Renal pelvis (tissue), 4 donors: ENCODE measurements around the gene VEPH1. TPM values are rescaled to one million over a fixed set of nuclear protein-coding genes. Genes with fewer than 3 reads are reported as not detected.

Experiments
- DNase-seq: peaks from one replicate; pipeline ENCODE4 v3.0.0-alpha.2; 2013
- polyA plus RNA-seq, 3 donors: library from polyadenylated mRNA; unstranded; fragments of 120-200 nt; gene quantifications; one replicate each; pipeline ENCODE4 v1.2.1, GENCODE V29; 2013; ENCODE audit not compliant: insufficient read length in 3 of 3

Gene VEPH1
- polyA plus RNA-seq, 3 donors = 46.2 to 58.5 (median 48.9) TPM

DNA sequence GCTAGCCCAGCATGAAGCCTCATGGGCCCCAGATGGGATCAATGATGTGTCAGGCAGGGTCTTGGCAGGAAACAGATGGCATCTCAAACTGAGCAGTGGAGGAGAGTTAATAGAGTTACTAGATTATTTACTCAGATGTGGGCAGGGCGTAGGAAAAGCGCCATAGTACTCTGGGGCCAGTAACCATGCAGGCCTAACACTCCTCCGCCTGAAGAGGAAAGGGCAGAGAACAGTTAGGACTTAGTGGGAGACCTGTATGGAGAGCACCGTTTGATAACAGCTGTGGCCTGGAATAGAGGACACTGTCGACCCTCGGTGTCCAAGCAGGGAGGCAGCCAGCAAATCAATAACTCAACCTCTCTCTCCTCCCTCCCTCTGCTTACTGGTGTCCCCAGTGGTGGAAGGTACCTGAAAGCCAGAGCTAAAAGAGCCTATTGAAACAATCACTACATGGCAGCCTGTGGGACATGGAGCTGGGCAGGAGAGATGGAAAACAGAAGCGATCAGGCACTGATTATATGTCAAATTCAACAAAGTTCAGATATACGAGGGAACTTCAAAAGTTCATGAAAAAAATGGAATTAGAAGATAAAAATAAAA lies 231.8 kb downstream of the VEPH1 start:
- DNase-seq = no peak

DNA sequence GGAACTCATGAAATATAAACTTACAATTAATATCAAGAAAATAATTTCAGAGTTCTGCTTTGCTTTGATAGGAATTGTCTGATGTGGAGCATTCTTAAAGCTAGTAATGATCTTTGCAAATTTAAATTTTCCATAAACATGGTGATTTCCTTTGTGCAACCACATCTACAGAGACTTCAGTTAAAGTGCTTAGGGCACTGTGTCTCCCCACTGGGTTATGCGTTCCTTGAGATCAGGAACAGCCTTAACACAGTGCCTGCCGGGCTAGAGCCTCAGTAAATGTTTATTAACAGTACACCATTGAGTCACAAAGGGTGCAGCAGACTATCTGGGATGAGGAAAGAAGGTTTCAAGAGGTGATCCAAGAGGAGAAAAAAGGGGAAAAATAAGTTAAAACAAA lies 235.2 kb downstream of the VEPH1 start:
- no peak for DNase-seq

DNA sequence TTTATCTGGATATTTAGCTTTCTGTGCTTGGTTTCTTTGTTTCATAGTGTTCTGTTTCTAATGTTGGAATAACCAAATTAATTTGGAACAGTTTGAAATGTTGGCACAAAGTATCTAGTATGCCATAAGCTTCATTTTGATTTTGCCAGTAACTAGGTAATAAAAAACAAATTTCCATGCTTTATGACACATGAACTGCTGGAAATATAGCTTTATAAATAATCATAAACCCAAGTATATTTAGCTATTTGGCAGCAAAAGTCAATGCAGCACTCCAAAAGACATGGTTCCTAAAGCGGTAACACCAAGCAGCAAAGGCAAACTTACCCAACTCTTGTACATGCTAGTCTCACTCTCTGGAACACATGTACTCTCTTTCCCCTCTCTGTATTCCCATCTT lies 237.3 kb downstream of the VEPH1 start:
- no peak for DNase-seq

DNA sequence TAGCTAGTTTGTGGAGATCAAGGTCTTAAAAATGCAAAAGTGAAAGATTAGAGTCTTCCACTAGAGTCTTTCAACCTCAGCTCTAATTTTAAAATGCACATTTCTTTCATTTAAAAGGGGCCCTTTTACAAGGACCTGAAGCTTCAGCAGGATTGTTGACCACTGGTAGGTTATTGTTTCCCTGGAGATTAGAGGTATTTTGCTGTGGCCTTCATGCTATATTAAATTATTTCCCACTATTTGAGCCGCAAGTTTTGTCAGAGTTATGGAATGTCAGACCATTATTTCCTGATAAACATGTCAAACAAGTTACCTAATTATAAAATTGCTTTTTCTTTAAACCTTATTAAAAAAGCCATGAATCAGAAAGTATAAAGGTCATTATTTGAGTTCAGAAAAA lies 240.2 kb downstream of the VEPH1 start:
- peak; percentile 15 for DNase-seq

DNA sequence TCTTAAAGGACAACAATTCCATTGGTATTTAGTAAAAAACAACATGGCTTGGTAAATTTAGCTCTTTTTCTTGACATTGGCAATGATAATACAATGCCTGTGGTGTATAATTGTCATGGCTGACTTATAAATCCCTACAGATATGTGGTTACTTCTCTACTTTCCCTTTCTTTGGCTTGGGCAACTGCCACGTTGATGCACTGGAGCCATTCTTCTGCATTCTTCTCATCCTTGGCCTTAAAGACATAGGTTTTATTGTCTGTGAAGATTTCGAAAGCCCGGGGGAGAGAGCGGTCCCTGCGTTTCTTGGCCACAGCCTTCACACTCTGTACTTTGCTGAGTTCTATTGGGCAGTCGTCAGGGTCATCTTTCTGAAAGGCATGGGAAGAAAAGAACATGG lies 242.2 kb downstream of the VEPH1 start:
- no peak for DNase-seq

DNA sequence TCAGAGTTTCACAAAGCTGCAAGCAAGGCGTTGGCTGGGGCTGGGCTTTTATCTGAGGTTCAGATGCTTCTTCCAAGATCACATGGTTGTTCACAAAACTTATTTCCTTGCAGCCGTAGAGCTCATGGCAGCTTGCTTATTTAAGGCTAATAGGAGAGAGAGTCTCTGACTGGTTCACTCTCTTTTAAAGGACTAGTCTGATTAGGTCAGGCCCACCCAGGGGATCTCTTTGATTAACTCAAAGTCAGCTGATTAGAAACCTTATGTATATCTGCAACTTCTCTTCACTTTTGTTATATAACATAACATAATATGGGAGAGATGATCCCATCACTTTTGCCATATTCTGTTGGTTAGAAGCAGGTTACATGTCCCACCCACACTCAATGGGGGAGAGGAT lies 243.4 kb downstream of the VEPH1 start:
- DNase-seq = no peak

DNA sequence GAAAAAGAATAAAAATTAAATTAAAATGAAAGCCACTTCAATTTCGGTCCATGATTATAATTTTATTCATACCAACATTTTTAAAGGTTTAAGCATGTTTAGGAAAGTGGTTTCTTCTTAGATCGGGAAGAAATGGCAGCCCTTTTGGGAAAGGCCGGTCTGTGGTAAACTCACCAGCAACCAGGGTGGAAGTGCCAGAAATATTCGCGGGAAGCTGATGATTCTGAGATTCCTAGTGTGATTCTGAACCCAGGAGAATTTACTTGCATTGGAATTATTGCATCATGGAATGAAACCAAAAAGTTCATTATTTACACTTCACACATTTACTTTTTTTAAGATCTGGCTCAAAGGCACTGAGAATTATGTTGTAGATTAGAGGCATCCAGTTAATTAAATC lies 246.1 kb downstream of the VEPH1 start:
- no peak for DNase-seq

DNA sequence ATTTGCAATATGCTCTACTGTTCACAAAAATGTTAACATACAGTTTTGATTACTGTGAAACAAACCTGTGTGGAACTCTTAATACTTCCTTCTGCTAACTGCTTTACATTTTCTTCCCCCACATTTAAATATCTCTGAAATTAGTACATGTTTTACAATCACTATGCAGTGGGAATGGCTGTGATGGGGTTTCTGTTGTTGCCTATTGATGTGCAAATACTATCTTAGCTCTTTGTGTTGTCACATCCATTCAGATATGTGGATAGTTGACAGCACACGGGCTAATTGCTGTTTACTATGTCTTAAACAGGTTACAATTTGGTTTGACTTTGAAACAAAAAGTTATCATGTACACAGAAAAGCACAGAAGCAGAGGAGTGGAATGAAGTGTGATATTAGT lies 247.4 kb downstream of the VEPH1 start:
- no peak for DNase-seq

DNA sequence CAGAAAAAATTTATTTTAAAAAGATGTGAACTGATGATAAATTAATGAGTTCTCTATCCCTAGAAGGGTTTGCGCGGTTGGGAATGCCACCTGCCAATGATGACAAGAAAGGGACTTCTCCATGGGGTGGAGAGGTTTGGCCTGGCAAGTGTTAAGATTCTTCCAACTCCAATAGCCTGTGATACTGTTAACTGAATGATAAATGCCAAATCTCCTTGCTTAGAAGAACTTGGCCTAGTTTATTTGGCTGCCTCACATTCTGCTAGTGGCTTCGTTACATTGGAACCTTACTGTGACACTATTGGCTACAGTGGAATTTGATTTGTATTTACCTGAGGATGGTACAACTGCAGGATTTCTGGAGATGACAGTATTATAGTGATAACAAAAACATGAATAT lies 251.5 kb downstream of the VEPH1 start:
- DNase-seq = no peak

DNA sequence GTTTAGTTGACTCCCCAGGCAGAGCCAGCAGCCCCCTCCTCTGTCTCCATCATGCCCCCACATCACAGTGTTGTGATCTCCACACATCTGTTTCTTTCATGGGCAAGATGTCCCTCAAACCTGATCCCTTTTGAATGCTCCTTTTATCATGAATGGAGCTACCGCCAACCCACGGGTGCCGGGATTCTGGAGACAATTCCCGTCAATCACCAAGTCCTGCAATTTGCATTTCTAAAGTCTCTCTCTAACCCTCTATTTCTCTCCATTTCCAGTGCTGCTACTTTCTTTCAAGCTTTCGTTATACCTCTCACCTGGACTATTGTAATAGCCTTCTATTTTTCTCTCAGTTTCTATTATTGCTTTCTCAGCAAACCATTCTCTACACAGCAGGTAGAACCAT lies 253.6 kb downstream of the VEPH1 start:
- DNase-seq = no peak

DNA sequence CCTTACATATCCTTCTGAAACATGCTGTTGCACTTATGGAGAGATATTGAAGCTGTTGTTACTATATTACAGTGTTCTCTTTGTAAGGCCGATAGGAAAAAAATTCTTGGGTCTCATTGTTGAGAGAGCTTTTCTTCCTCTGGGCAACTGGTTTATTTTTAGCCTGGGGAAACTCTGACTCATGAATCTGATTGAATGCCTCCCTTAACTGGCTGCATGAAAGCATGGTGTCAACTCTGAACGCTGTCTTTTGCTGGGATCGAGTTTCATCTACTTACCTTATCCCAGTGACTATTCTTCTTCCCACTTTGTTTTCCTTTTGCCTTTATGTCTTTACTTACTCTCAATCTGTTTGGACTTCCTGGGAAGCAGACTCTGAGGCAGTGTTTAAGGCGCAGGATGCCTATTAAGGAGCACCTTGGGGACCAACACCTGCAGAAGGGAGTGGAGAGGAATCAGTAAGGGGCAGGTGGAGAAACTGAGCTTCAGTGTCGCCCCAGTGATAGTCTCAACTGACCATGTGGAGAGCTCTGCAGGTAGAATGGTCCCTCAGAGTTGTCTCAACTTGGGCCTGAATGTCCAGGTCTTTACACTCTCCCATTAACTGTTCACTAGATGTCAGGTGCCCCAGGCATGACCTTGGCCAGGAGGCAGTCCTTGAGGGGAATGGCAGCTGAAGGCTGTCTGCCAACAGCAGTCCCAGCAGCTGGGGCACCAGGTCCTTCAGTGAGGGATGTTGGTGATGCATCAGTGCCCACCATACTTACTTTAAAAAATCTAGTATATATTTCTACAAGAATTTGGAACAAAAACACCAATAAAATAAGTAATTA lies 254.4 kb downstream of the VEPH1 start:
- peak; percentile 7 for DNase-seq

DNA sequence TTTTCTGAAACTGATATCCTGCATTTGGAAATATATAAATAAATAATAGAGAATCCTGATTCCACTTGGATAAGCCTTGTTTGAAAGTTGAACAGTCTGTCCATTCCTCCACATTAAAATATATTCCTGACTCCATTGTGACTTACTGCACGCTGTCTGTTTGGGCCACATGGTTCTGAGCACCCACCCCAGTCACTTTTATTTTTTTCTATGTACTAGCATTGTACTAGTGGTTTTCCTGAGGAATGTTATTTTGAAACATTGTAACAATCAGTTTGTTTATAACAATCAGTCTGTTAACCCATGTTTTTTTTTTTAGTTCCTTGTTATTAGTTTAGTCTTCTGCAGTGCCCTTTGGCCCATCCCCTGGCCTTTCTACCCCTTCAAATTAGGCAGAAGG lies 255.8 kb downstream of the VEPH1 start:
- no peak for DNase-seq

DNA sequence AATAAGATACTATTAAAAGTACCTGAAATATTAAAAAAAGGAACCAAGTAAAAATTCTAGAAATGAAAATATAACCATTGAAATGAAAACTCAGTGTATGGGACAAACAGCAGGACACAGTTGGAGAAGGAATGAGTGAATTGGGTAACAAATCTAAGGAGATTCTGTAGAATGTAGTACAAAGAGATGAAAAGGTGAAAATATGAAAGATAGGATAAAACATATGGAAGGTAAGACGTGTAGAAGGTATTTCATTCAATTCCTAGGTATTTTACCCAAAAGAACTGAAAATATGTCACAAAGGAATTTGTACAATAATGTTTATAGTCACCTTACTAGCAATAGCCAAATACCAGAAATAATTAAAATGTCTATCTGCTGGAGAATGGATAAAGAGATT lies 260.4 kb downstream of the VEPH1 start:
- DNase-seq = no peak

DNA sequence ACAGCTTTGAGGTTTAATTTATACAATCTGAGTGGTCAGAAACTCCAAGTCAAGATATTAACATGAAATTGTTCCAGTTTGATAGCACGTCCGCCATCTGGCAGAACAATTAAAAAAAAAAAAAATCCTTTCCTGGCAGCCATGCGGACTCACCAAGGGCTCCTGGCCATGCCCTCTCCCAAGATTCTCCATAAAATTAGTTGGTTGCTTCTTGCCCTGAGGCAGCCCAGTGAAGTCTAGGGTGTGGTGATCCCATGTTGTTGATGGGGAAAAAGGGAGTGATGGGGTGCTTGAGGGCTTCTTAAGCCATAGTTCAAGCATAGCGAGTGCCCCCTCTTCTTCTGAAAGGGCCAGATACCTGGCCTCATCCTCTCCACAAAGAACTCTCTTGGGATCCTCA lies 261.6 kb downstream of the VEPH1 start:
- no peak for DNase-seq

DNA sequence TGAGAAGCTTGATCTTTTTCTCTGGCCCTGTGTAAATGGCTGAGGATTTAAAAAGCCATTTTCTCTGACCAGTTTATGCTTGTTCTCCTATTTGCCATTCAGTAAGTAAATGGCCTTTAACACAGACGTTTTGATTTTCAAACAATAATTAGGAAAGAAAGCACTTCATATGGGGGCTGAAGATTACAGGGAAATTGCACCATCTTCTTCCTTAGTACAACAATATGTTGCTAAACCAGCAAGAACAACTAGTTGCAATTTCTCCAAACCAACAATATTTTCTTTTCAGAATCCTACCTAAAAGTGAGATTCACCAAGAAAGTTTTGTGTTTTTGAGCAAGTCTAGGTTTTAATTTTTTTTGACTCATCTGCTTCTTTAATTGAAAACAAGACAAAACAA lies 262.8 kb downstream of the VEPH1 start:
- no peak for DNase-seq

DNA sequence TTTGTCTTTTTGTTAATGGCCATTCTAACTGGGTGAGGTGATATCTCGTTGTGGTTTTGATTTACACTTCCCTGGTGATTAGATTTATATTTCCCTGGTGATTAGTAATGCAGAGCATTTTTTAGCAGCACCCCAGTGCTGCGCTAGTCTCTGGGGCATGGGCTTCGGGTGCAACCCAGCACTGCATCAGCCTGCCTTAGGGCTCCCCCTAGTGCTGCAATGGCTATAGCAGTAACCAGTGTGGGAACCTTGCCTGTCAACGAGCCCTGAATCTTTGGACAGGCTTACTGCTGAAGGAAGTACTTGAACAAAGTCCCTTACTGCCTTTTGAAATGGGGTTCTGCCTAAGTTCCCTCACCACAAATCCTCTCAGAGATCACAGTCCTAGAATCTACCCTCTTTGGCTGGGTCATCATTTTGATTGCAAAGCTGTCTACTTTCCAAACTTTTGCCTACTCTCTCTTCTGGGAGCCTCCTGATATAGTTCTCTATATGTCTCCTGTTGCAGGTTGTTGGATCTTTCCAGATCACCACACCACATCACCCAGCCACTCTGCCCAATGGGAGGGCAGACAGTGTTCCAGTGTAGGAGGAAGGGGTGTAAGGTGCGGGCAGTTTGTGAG lies 264.0 kb downstream of the VEPH1 start:
- DNase-seq = peak; percentile 24

DNA sequence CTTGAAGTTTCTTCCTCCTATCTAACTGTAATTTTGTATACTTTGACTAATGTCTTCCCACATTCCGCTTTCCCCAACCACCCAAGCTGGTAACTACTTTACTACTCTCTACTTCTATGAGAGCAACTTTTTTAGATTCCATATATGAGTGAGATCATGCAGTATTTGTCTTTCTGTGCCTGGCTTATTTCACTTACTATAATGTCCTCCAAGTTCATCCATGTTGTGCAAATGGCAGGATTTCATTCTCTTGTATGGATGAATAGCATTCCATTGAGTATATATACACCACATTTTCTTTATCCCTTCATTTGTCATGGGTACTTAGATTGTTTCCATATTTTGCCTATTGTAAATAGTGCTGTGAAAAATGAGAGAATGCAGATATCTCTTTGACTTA lies 264.8 kb downstream of the VEPH1 start:
- DNase-seq = no peak

DNA sequence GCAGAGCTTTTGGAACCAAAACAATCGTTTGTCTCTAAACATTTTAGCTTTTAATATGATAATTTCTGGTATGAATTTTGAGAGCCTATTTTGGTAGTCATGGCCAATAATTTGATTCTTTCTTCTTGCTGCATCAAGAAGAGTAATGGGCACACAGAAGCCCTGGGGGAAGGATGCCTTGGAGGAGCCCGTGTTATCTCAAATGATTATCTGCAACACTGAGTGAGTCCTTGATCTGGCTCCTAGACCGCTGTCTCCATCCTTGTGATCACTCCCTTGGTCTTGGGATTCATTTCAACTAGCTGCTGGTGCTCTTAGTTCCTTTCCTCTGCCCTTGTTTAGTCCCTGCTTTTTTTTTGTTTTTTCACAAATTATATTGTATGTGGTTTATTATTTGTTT lies 265.3 kb downstream of the VEPH1 start:
- DNase-seq = no peak

DNA sequence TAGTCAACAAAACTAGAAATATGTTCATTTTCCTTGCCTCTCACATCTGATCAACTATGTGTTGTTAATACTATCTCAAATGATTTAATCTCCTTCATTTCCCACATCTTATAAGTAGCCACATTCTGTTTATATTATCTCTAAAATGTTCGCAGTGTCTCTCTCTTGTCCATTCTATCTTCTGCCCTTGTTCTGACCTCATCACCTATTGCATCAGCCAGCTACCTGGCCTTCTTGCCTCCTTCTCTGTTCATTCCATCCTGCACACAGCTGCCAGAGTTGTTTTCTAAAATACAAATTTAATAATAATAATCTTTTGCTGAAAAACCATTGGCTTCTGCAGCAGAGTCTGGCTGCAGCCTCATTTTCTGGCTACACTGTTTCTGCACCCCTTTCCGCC lies 267.9 kb downstream of the VEPH1 start:
- DNase-seq = no peak

DNA sequence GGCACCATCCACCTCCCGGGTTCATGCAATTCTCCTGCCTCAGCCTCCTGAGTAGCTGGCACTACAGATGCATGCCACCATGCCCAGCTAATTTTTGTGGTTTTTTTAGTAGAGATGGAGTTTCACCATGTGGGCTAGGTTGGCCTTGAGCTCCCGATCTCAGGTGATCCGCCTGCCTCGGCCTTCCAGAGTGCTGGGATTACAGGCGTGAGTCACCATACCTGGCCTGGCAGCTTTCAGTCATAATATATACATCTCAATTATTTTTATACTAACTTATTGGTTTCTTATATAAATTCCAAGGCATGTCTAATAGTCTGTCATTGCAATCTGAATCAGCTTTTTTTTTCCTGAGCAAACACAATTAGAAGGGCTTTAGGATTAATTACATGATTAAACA lies 269.3 kb downstream of the VEPH1 start:
- no peak for DNase-seq

DNA sequence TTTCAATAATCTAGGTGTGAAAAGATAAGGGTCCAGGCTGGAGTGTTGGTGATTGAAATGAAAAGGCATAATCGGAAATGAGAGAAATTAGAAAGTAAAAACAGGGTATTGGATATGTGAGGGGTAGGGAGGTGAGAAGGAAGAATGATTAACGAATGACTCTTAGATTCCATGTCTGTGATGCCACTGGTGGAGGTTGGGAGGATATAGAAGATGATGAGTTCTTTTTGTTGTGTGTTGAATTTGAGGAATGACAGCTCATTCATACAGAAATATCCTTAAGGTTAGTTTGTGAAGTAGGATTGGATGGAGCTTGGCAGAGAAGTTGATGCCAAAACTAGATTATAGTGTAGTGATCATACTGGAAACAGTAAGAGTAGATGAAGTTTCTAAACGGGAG lies 271.1 kb downstream of the VEPH1 start:
- DNase-seq = no peak

DNA sequence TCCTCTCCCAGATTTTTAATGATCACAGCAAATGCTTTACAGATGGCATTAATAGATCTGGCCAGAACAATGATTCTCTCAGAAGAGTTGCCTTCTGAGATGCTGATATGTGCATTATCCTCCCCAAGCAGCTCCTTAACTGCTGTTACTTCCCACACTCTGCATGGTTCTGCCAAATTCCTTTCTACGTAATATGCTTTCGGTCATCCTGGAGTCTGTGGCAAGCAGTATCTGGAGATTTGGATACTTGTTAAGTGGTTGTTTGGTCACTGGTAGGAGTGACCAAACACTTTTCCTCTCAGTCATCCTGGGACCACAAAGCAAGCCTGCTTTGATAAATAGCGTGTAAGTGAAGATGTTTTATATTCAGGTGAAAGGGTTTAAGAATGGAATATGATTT lies 272.1 kb downstream of the VEPH1 start:
- DNase-seq = no peak

DNA sequence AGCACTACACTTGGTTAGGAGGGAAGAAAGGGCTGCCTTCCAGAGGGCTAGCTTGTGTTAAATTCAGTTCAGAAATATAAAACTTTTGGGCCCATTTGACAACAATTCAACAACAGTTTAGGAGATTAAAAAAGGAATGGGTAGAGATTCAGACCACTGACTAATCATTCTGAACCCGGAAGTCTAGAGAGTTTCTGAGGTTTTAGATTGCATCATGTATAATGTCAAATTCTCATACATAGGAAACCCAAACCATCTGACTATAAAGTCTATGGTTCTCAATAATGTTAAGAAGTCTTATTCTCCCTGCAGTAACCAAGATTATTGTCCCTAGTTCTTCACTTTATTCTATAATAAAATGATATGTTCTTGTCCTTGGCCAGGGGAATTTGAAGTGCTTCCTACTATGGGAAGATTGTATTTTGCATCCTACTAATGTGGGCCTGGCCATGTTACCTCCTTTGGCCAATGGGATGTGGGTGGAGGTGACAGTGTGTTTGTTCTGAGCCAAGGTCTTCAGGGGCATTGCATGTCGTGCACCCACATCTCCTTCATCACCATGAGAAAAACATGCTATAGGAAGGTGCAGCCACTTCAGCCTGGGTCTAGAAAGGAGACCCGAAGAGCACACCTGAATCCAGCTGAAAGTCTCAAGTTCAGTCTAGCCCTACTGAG lies 276.9 kb downstream of the VEPH1 start:
- no peak for DNase-seq
